Gastroesophageal sphincter (tissue), 3 donors: Measurements from ENCODE around the gene CFAP90.

Experiments
- CTCF ChIP-seq, 4 experiments: fragments of 200-600 bp in 2 of 4; fragments of 450-650 bp in 2 of 4; sonication (generic) in 1 of 4; IDR thresholded peaks; one replicate each; pipeline ENCODE4 v1.5.1; 2017 to 2019; ENCODE audit warnings: antibody characterized with exemption in 4 of 4, mild to moderate bottlenecking in 2 of 4, moderate library complexity in 2 of 4
- POLR2A ChIP-seq, 2 donors: fragments of 450-650 bp; IDR thresholded peaks; one replicate each; pipeline ENCODE4 v1.6.1; 2017; ENCODE audit warnings: antibody characterized with exemption in 2 of 2, mild to moderate bottlenecking in 2 of 2, moderate library complexity in 1 of 2

GRCh38 chr5:7811715-7812114, 39.2 kb downstream of the CFAP90 start:
- no peak for TF ChIP-seq POLR2A (IDR thresholded peaks at IDR 0.05)
- no peak for TF ChIP-seq CTCF (IDR thresholded peaks at IDR 0.05)
